WERI-Rb-1 (cell line): ENCODE results near the gene PILRA.

ENCODE experiments used
- DNase-seq: peaks from one replicate; pipeline ENCODE4 v3.0.0-alpha.2; 2020
- H3K27ac ChIP-seq: fragments of 250-450 bp; sonication (Bioruptor Pico); 2 replicates; pipeline ENCODE4 v1.5.1; 2020; ENCODE audit warnings: mild to moderate bottlenecking, moderate library complexity
- H3K27me3 ChIP-seq: fragments of 250-450 bp; sonication (Bioruptor Pico); 2 replicates; pipeline ENCODE4 v1.5.1; 2021; ENCODE audit warnings: mild to moderate bottlenecking, low read depth, moderate library complexity; ENCODE audit not compliant: insufficient read depth, severe bottlenecking
- H3K36me3 ChIP-seq: fragments of 250-450 bp; sonication (Bioruptor Pico); 2 replicates; pipeline ENCODE4 v1.5.1; 2020; ENCODE audit warnings: mild to moderate bottlenecking, moderate library complexity
- H3K4me3 ChIP-seq: 2 replicates; pipeline ENCODE4 v1.5.1; 2011; ENCODE audit warnings: low read depth, mild to moderate bottlenecking, control low read depth, low read length
- H3K9me3 ChIP-seq: fragments of 250-450 bp; sonication (Bioruptor Pico); 2 replicates; pipeline ENCODE4 v1.5.1; 2021; ENCODE audit warnings: mild to moderate bottlenecking, moderate library complexity; ENCODE audit not compliant: severe bottlenecking
- TF ChIP-seq, protein P1 (sequence below): IDR thresholded peaks from 2 replicates; pipeline ENCODE4 v1.5.1; 2011; ENCODE audit warnings: low read depth, mild to moderate bottlenecking, control low read depth, inconsistent platforms, low read length

Gene PILRA

DNA sequence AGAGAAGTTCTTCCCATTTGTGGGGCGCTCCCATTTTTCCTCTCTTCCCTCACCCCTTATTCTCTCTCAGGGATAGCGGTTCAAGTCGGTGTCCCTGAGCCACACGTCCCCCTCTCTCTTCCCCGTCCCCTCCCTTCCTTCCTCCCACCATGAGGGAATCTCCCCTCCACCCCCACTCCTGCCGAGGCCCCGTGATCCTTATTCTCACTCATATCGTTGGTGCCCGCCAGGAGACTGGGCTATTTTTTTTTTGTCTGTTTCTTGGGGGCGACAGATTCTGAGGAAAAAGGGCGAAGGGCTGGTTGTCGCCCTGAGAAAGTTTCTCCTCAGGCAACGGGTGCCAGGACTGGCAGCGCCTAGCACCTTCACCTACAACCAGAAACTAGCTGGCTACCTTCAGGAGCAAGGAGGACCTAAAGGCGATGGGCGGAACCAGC is 54.5 kb downstream of the PILRA start:
- peak overlapping the region; percentile 98; the same call in 1 of the 2 replicates for H3K27ac ChIP-seq
- H3K4me3 ChIP-seq: no peak overlapping the region
- H3K9me3 ChIP-seq: no peaks in the 10 kb centered on the region
- TF ChIP-seq, protein P1, sequence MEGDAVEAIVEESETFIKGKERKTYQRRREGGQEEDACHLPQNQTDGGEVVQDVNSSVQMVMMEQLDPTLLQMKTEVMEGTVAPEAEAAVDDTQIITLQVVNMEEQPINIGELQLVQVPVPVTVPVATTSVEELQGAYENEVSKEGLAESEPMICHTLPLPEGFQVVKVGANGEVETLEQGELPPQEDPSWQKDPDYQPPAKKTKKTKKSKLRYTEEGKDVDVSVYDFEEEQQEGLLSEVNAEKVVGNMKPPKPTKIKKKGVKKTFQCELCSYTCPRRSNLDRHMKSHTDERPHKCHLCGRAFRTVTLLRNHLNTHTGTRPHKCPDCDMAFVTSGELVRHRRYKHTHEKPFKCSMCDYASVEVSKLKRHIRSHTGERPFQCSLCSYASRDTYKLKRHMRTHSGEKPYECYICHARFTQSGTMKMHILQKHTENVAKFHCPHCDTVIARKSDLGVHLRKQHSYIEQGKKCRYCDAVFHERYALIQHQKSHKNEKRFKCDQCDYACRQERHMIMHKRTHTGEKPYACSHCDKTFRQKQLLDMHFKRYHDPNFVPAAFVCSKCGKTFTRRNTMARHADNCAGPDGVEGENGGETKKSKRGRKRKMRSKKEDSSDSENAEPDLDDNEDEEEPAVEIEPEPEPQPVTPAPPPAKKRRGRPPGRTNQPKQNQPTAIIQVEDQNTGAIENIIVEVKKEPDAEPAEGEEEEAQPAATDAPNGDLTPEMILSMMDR: no peak
- H3K27me3 ChIP-seq: no peaks in the 10 kb centered on the region
- no peak for DNase-seq
- peaks cover 27% of the 10 kb centered on the region for H3K36me3 ChIP-seq

DNA sequence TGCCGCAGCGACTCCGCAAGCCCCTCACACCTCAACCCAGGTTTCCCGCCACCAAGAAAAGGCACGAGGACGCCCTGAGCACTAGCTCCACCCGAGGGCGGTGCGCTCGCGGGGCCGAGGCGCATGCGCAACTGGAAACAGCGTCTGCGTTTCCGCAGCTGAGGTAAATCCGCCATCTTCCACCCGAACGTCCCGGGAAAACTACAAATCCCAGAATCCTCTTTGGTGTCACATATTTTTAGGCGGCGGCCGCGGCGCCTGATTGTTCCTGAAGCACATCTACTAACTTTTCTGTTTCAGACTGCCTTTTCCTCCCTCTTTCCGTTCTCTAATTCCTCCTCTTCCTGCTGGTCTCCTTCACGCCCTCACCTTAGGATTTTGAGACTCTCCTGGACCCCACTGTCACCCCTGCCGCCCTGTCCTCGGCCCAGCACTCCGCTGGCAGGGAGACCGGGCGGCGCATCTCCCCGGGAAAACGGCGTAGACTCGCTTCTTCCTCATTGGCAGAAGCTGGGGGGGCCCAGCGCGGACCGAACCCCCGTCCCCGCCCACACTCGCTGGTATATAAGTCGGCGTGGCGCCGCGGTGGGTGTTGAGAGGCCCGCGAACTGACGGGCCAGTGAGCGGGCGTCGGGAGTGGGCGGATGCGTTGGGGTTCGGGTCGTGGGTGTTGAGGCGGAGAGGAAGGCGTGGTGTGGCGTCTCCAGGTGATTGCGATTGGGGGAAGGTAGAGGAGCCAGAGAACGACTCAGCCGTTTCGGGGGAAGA is 55.1 kb downstream of the PILRA start, which contains the start of gene ZCWPW1:
TSS of gene ZCWPW1 (minus strand) at position 505 of the 768 bp plus-strand sequence. CDS start 8,054 bp downstream, outside the sequence.
- Histone ChIP-seq H3K9me3 (no peaks in the 10 kb centered on the region), H3K36me3 (peaks cover 33% of the 10 kb centered on the region), H3K4me3 (peak within 1 kb of the TSS; percentile 80), H3K27ac (peak within 1 kb of the TSS; percentile 98), H3K27me3 (no peaks in the 10 kb centered on the region)
- peak; percentile 96 for DNase-seq
- TF ChIP-seq, protein P1: 0 out of 2 replicates have a peak, but pooled peaks have one; percentile 6

DNA sequence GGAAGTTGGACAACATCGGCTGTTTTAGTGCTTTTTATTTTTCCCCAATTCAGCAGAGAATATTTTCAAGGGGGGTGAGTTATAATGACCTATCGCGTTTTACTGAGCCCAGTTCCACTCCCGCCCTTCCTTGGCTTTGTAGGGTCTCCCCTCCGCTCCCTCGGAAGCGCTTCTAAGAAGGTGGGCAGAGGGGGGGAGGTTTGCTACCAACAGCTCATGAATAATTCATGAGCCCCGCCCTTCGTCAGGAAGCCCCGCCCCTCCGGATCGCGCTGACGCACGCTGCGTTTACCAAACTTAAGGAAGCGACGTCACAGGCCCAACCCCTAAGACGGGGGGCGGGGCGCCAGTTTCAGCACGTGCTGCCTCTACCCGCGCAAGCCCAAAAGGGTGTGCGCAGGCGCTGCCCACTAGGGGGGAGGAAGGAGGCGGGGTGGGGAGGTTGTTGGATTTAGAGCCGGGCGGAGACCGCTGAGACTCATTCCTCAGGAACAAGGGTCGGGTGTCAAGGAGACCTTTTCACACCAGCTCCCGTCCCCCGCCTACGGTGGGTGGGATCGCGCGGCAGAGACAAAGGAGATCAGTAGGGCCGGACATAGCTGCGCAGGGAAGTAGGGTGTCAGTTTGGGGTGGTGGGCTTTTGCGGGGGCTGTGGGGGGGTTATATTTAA is 55.8 kb downstream of the PILRA start:
- H3K27ac ChIP-seq: peak overlapping the region; percentile 98

DNA sequence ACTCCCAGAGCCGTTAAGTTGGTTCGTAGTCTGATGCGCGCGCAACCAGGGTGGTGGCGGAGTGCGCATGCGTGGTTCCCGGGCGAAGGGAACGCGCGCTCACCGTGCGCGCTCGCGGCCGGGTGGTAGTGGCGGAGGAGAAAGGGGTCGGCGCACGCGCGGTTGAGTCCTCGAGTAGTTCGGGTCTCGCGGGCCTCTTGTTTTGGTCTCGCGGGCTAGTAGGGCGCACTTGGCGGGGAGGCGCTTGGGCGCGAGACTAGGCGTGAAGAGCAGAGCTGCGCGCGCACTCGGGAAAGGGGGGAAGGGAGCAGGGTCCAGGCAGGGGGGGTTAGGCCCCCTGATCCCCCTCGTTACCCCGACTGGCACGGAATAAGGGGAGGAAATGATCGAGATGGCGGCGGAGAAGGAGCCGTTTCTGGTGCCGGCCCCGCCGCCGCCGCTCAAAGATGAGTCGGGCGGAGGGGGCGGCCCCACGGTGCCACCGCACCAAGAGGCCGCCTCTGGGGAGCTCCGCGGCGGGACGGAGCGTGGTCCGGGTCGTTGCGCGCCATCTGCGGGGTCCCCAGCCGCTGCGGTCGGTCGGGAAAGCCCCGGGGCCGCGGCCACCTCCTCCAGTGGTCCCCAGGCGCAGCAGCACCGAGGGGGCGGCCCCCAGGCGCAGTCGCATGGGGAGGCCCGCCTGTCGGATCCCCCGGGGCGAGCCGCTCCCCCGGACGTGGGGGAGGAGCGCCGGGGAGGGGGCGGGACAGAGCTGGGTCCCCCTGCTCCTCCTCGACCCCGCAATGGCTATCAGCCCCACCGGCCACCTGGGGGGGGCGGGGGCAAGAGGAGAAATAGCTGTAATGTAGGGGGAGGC is 56.6 kb downstream of the PILRA start, which contains the start of gene MEPCE:
TSS of gene MEPCE (plus strand) at position 195 of the 856 bp plus-strand sequence. CDS start at position 383, 188 bp downstream.
- Histone ChIP-seq H3K36me3 (peaks cover 48% of the 10 kb centered on the region), H3K9me3 (no peaks in the 10 kb centered on the region), H3K27me3 (no peaks in the 10 kb centered on the region), H3K27ac (peak within 1 kb of the TSS; percentile 98), H3K4me3 (peak within 1 kb of the TSS; percentile 80)
- peak; percentile 97 for DNase-seq
- TF ChIP-seq, protein P1: no peak

More for the DNA sequence above, 55.8 kb downstream of the PILRA start:
- H3K27me3 ChIP-seq: no peaks in the 10 kb centered on the region
- TF ChIP-seq, protein P1: no peak
- DNase-seq: peak; percentile 100
- H3K9me3 ChIP-seq: no peaks in the 10 kb centered on the region
- peaks cover 41% of the 10 kb centered on the region for H3K36me3 ChIP-seq
- peak overlapping the region; percentile 80 for H3K4me3 ChIP-seq

DNA sequence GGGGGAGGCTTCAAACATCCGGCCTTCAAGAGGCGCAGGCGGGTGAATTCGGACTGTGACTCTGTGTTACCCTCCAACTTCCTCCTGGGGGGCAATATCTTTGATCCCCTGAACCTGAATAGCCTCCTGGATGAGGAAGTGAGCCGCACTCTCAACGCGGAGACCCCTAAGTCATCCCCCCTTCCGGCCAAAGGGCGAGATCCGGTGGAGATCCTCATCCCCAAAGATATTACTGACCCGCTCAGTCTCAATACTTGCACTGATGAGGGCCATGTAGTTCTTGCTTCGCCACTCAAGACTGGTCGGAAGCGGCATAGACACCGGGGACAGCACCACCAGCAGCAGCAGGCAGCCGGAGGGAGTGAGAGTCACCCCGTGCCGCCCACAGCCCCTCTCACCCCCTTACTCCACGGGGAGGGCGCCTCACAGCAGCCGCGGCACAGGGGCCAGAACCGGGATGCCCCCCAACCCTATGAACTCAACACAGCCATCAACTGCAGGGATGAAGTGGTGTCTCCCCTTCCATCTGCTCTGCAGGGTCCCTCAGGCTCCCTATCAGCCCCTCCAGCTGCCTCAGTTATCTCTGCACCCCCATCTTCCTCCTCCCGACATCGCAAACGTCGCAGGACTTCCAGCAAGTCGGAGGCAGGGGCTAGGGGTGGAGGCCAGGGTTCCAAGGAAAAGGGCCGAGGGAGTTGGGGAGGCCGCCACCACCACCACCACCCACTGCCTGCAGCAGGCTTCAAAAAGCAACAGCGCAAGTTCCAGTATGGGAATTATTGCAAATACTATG is 57.4 kb downstream of the PILRA start:
- H3K36me3 ChIP-seq: peaks cover 56% of the 10 kb centered on the region
- H3K27me3 ChIP-seq: no peaks in the 10 kb centered on the region
- TF ChIP-seq, protein P1: no peak
- no peak for DNase-seq
- peak overlapping the region; percentile 80 for H3K4me3 ChIP-seq
- no peaks in the 10 kb centered on the region for H3K9me3 ChIP-seq
- H3K27ac ChIP-seq: peak overlapping the region; percentile 98
